NCI-H1048 (cell line): Measurements from ENCODE around the gene SERPINB8.

Source experiments
- DNase-seq: peaks from one replicate; lab custom pipeline; 2025; lab: John Stamatoyannopoulos, UW

Gene SERPINB8

GRCh38 chr18:64017870-64018269 lies 48.0 kb downstream of the SERPINB8 start:
- DNase-seq, result no peak

- no peak for DNase-seq
These were observed 50.3 kb downstream of the SERPINB8 start for GRCh38 chr18:64019922-64020756.

- DNase-seq, result no peak
These were observed 56.5 kb downstream of the SERPINB8 start for GRCh38 chr18:64026350-64026749.

- no peak for DNase-seq
These were observed 58.2 kb downstream of the SERPINB8 start for GRCh38 chr18:64027931-64028695.

GRCh38 chr18:64029096-64029495 lies 59.2 kb downstream of the SERPINB8 start:
- peak; percentile 23 for DNase-seq

GRCh38 chr18:64031411-64031810 lies 61.5 kb downstream of the SERPINB8 start:
- no peak for DNase-seq

- DNase-seq, result no peak
These were observed 62.4 kb downstream of the SERPINB8 start for GRCh38 chr18:64032312-64032711.

GRCh38 chr18:64037812-64038414 lies 68.0 kb downstream of the SERPINB8 start:
- DNase-seq, result peak; percentile 10
